GM12865 (cell line): ENCODE measurements around the gene ERC2.

Experiments used
- DNase-seq: peaks from one replicate; pipeline ENCODE4 v3.0.0; 2010; ENCODE audit warnings: low read depth
- H3K4me3 ChIP-seq: 2 replicates; pipeline ENCODE4 v1.5.1; 2011; ENCODE audit warnings: mild to moderate bottlenecking, low read depth, low read length, control low read depth
- CTCF ChIP-seq: IDR thresholded peaks from 2 replicates; pipeline ENCODE4 v1.5.1; 2011; ENCODE audit warnings: low read length, control low read depth, low read depth, inconsistent platforms; ENCODE audit not compliant: insufficient read depth; ENCODE audit errors: missing control alignments

Gene ERC2

GRCh38 chr3:55719508-55719907 lies 748.8 kb downstream of the ERC2 start:
- no peak for DNase-seq
- no peak for TF ChIP-seq CTCF
- H3K4me3 ChIP-seq: no peak overlapping the region

- no peak for TF ChIP-seq CTCF
- H3K4me3 ChIP-seq: no peak overlapping the region
- no peak for DNase-seq
Measured at GRCh38 chr3:55719006-55719405, 749.3 kb downstream of the ERC2 start.

- no peak for TF ChIP-seq CTCF
- H3K4me3 ChIP-seq: no peak overlapping the region
- no peak for DNase-seq
Measured at GRCh38 chr3:55718521-55718921, 749.7 kb downstream of the ERC2 start.

- TF ChIP-seq CTCF: no peak
Measured at GRCh38 chr3:55718074-55718473, 750.2 kb downstream of the ERC2 start.

GRCh38 chr3:55717481-55717880 lies 750.8 kb downstream of the ERC2 start:
- no peak overlapping the region for H3K4me3 ChIP-seq
- TF ChIP-seq CTCF: no peak
- no peak for DNase-seq

More at GRCh38 chr3:55718074-55718473, 750.2 kb downstream of the ERC2 start:
- H3K4me3 ChIP-seq: no peak overlapping the region
- DNase-seq: no peak

- H3K4me3 ChIP-seq: no peak overlapping the region
- no peak for TF ChIP-seq CTCF
- DNase-seq: peak; percentile 16
Measured at GRCh38 chr3:55716611-55717225, 751.5 kb downstream of the ERC2 start.

- no peak for DNase-seq
- no peak overlapping the region for H3K4me3 ChIP-seq
- no peak for TF ChIP-seq CTCF
Measured at GRCh38 chr3:55716044-55716443, 752.2 kb downstream of the ERC2 start.
